Measurements from ENCODE around the gene PDE9A.

PDE9A gene

GRCh38 chr21:42724226-42724920 is 71.0 kb downstream of the PDE9A start:
- no peak for DNase-seq (ENCODE audit: insufficient read length, low spot score)
- FAIRE-seq: no peak
- TF ChIP-seq POLR2A (IDR thresholded peaks at IDR 0.05; ENCODE audit: low read depth, low read length): no peak

DNA sequence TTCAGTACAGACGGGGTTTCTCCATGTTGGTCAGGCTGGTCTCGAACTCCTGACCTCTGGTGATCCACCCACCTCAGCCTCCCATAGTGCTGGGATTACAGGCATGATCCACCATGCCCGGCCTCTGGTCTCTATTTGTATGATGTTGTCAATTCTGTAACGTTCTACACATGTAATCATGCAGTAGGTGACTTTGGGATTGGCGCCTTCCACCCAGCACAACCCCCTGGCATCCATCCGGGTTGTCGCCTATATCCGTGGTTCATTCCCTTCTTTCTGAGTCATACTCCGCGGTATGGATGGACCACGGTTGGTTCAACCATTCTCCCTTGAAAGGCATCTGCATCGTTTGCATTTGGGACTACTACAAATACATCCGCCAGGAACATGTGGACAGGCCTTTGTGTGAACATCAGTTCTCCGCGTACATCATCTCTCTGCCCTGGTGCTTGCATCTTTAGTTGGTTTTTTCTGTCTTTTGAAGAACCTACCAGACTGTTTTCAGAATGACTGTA is 72.1 kb downstream of the PDE9A start:
- no peak for DNase-seq (ENCODE audit: insufficient read length, low spot score)
- no peak for FAIRE-seq
- no peak for TF ChIP-seq POLR2AphosphoS5 (IDR thresholded peaks at IDR 0.05; ENCODE audit: low read depth, low read length)
- TF ChIP-seq POU2F2 (IDR thresholded peaks at IDR 0.05; ENCODE audit: low read depth, low read length): no peak
- TF ChIP-seq PAX5 (IDR thresholded peaks at IDR 0.05; ENCODE audit: insufficient read depth, low read length, severe bottlenecking): no peak

- FAIRE-seq (no peak), DNase-seq (ENCODE audit: insufficient read length, low spot score) (no peak)
- TF ChIP-seq POU2F2 (IDR thresholded peaks at IDR 0.05; ENCODE audit: low read depth, low read length) (no peak), TAF1 (IDR thresholded peaks at IDR 0.05; ENCODE audit: low read depth, low read length) (no peak), SPI1 (IDR thresholded peaks at IDR 0.05; ENCODE audit: low read depth, low read length) (no peak), PAX5 (IDR thresholded peaks at IDR 0.05; ENCODE audit: insufficient read depth, low read length, severe bottlenecking) (no peak), POLR2AphosphoS5 (IDR thresholded peaks at IDR 0.05; ENCODE audit: low read depth, low read length) (no peak), POLR2A (IDR thresholded peaks at IDR 0.05; ENCODE audit: low read depth, low read length) (no peak)
Measured at GRCh38 chr21:42731264-42732032, 78.0 kb downstream of the PDE9A start.

- no peak for DNase-seq (ENCODE audit: insufficient read length, low spot score)
- FAIRE-seq: no peak
- no peak for TF ChIP-seq POLR2A (IDR thresholded peaks at IDR 0.05; ENCODE audit: low read depth, low read length)
- TF ChIP-seq TAF1 (IDR thresholded peaks at IDR 0.05; ENCODE audit: low read depth, low read length): no peak
- TF ChIP-seq POLR2AphosphoS5 (IDR thresholded peaks at IDR 0.05; ENCODE audit: low read depth, low read length): no peak
- no peak for TF ChIP-seq POU2F2 (IDR thresholded peaks at IDR 0.05; ENCODE audit: low read depth, low read length)
- no peak for TF ChIP-seq SPI1 (IDR thresholded peaks at IDR 0.05; ENCODE audit: low read depth, low read length)
- TF ChIP-seq PAX5 (IDR thresholded peaks at IDR 0.05; ENCODE audit: insufficient read depth, low read length, severe bottlenecking): no peak
Measured at GRCh38 chr21:42732033-42732410, 78.6 kb downstream of the PDE9A start.

GRCh38 chr21:42733037-42733627 is 79.7 kb downstream of the PDE9A start:
- no peak for FAIRE-seq
- DNase-seq (ENCODE audit: insufficient read length, low spot score): no peak
- TF ChIP-seq PAX5 (IDR thresholded peaks at IDR 0.05; ENCODE audit: insufficient read depth, low read length, severe bottlenecking) (no peak), POLR2AphosphoS5 (IDR thresholded peaks at IDR 0.05; ENCODE audit: low read depth, low read length) (no peak), TAF1 (IDR thresholded peaks at IDR 0.05; ENCODE audit: low read depth, low read length) (no peak)

DNA sequence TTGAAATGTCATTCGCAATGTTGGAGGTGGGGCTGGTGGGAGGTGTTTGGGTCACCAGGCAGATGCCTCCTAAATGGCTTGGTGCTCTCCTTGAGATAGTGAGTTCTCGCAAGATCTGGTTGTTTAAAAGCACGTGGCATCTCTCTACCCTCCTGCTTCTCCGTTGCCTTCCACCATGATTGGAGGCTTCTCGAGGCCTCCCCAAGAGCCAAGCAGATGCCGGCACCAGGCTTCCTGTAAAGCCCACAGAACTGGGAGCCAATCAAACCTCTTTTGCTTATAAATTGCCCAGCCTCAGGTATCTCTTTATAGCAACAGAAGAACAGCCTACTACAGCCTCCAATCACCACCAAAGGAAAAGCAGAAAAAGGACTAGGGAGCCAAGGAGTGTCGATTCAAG is 80.5 kb downstream of the PDE9A start:
- TF ChIP-seq POU2F2 (IDR thresholded peaks at IDR 0.05; ENCODE audit: low read depth, low read length) (no peak), SPI1 (IDR thresholded peaks at IDR 0.05; ENCODE audit: low read depth, low read length) (no peak), TAF1 (IDR thresholded peaks at IDR 0.05; ENCODE audit: low read depth, low read length) (no peak), POLR2A (IDR thresholded peaks at IDR 0.05; ENCODE audit: low read depth, low read length) (no peak), POLR2AphosphoS5 (IDR thresholded peaks at IDR 0.05; ENCODE audit: low read depth, low read length) (no peak)
- no peak for DNase-seq (ENCODE audit: insufficient read length, low spot score)
- no peak for FAIRE-seq

DNA sequence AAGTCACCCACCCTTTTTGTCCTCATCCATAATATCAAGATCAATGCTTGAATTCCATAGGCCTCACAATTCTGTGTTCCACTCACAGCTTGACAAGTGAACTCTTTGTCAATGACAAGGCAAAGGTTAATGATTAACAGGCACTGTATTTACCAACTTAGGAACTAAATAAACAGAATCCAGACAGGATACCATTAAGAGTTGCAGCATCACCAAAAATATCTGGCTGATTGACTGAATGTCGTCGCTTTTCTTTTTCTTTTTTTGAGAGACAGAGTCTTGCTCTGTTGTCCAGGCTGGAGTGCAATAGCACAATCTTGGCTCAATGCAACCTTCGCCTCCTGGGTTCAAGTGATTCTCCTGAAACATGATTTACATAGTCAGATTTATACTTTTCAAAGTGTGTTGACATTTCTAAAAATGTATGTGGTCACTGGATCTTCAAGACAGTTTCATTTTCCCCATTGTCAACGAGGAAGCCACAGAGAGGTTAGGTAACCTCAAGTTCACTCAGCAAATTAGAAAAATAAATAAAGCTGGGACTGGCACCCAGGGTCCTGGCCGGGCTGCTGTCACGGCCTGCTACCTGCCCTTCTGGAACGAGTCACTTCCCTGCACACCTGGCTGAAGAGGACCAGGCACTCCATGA is 81.0 kb downstream of the PDE9A start:
- FAIRE-seq (no peak), DNase-seq (ENCODE audit: insufficient read length, low spot score) (no peak)

GRCh38 chr21:42735061-42735460 is 81.6 kb downstream of the PDE9A start:
- DNase-seq (ENCODE audit: insufficient read length, low spot score): no peak
- TF ChIP-seq POLR2A (IDR thresholded peaks at IDR 0.05; ENCODE audit: low read depth, low read length) (no peak), POU2F2 (IDR thresholded peaks at IDR 0.05; ENCODE audit: low read depth, low read length) (no peak), PAX5 (IDR thresholded peaks at IDR 0.05; ENCODE audit: insufficient read depth, low read length, severe bottlenecking) (no peak), TAF1 (IDR thresholded peaks at IDR 0.05; ENCODE audit: low read depth, low read length) (no peak), POLR2AphosphoS5 (IDR thresholded peaks at IDR 0.05; ENCODE audit: low read depth, low read length) (no peak), SPI1 (IDR thresholded peaks at IDR 0.05; ENCODE audit: low read depth, low read length) (no peak)
- no peak for FAIRE-seq

More for the DNA sequence above, 81.0 kb downstream of the PDE9A start:
- no peak for TF ChIP-seq SPI1 (IDR thresholded peaks at IDR 0.05; ENCODE audit: low read depth, low read length)
- TF ChIP-seq POU2F2 (IDR thresholded peaks at IDR 0.05; ENCODE audit: low read depth, low read length): no peak
- no peak for TF ChIP-seq POLR2A (IDR thresholded peaks at IDR 0.05; ENCODE audit: low read depth, low read length)
- TF ChIP-seq POLR2AphosphoS5 (IDR thresholded peaks at IDR 0.05; ENCODE audit: low read depth, low read length): no peak
- no peak for TF ChIP-seq PAX5 (IDR thresholded peaks at IDR 0.05; ENCODE audit: insufficient read depth, low read length, severe bottlenecking)
- no peak for TF ChIP-seq TAF1 (IDR thresholded peaks at IDR 0.05; ENCODE audit: low read depth, low read length)

GRCh38 chr21:42735944-42736343 is 82.5 kb downstream of the PDE9A start:
- TF ChIP-seq PAX5 (IDR thresholded peaks at IDR 0.05; ENCODE audit: insufficient read depth, low read length, severe bottlenecking) (no peak), POU2F2 (IDR thresholded peaks at IDR 0.05; ENCODE audit: low read depth, low read length) (no peak), TAF1 (IDR thresholded peaks at IDR 0.05; ENCODE audit: low read depth, low read length) (no peak), POLR2AphosphoS5 (IDR thresholded peaks at IDR 0.05; ENCODE audit: low read depth, low read length) (no peak), SPI1 (IDR thresholded peaks at IDR 0.05; ENCODE audit: low read depth, low read length) (no peak), POLR2A (IDR thresholded peaks at IDR 0.05; ENCODE audit: low read depth, low read length) (no peak)

More at GRCh38 chr21:42735944-42736343, 82.5 kb downstream of the PDE9A start:
- no peak for FAIRE-seq
- DNase-seq (ENCODE audit: insufficient read length, low spot score): no peak
